Measurements from ENCODE around the gene ABHD18.
"Not testable (repeated sequence)": the region's sequence is repeated elsewhere in the genome, so short reads cannot be mapped to it uniquely, and the experiment has no call there.

DNA sequence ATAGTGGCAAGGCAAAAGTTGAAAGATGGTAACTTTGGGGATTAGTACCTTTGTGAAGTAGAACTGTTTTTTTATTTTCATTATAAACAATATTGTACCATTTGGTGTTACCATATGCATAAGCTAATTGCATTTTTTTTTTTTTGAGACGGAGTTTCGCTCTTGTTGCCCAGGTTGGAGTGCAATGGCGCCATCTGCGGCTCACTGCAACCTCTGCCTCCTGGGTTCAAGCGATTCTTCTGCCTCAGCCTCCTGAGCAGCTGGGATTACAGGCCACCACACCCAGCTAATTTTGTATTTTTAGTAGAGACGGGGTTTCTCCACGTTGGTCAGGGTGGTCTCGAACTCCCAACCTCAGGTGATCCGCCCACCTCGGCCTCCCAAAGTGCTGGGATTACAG, 86.0 kb downstream of the ABHD18 start:
- not testable (repeated sequence) for TF ChIP-seq RXRA (IDR thresholded peaks at IDR 0.05; ENCODE audit: borderline replicate concordance, low read depth); EP300 (IDR thresholded peaks at IDR 0.05; ENCODE audit: borderline replicate concordance in 1 of 2, low read depth in 1 of 2, low read length in 1 of 2); SMC3 (IDR thresholded peaks at IDR 0.05; ENCODE audit: low read depth, low read length); EZH2phosphoT487 (IDR thresholded peaks at IDR 0.05; ENCODE audit: borderline replicate concordance, low read depth)
- TF ChIP-seq CTCF (IDR thresholded peaks at IDR 0.05) = peak; percentile 34; the same call in 1 of the 2 replicates
